Thyroid gland (tissue), 4 donors: Measurements from ENCODE around the gene PPM1E. TPM values are rescaled to one million over a fixed set of nuclear protein-coding genes. Genes with fewer than 3 reads are reported as not detected.

Experiments used
- DNase-seq, 2 donors: peaks; one replicate each; pipeline ENCODE4 v3.0.0-alpha.2; 2019
- H3K27ac ChIP-seq, 3 donors: fragments of 200-600 bp; sonication (generic); 1 replicate in 2 of 3; 2 replicates in 1 of 3; pipeline ENCODE4 v1.5.1; 2016 to 2019; ENCODE audit warnings: mild to moderate bottlenecking in 1 of 3, moderate library complexity in 1 of 3
- H3K27me3 ChIP-seq: fragments of 200-600 bp; sonication (generic); one replicate; pipeline ENCODE4 v1.5.1; 2019
- H3K36me3 ChIP-seq, 2 donors: fragments of 200-600 bp; sonication (generic); one replicate each; pipeline ENCODE4 v1.5.1; 2016 to 2019
- H3K4me1 ChIP-seq, 2 donors: fragments of 200-600 bp; sonication (generic); one replicate each; pipeline ENCODE4 v1.5.1; 2017 to 2019
- H3K4me3 ChIP-seq, 3 donors: fragments of 200-600 bp; sonication (generic); replicated peaks in 1 of 3; 1 replicate in 2 of 3; 2 replicates in 1 of 3; pipeline ENCODE4 v1.5.1; 2016; ENCODE audit warnings: mild to moderate bottlenecking in 1 of 3
- H3K9me3 ChIP-seq: fragments of 200-600 bp; sonication (generic); one replicate; pipeline ENCODE4 v1.5.1; 2017
- CTCF ChIP-seq, 6 experiments: fragments of 200-600 bp in 3 of 6; fragments of 450-650 bp in 3 of 6; sonication (generic) in 3 of 6; IDR thresholded peaks; one replicate each; pipeline ENCODE4 v1.5.1; 2016 to 2019; ENCODE audit warnings: antibody characterized with exemption in 6 of 6, mild to moderate bottlenecking in 2 of 6, inconsistent platforms in 1 of 6, moderate library complexity in 1 of 6
- POLR2A ChIP-seq, 2 donors: fragments of 450-650 bp; IDR thresholded peaks; one replicate each; pipeline ENCODE4 v1.6.1; 2017; ENCODE audit warnings: antibody characterized with exemption in 2 of 2, mild to moderate bottlenecking in 2 of 2, moderate library complexity in 1 of 2
- WGBS, 2 donors: methylation state at CpG; one replicate each; pipeline ENCODE4 v1.1.5; 2017; 5-methylcytosine and 5-hydroxymethylcytosine counted together
- intact Hi-C: fragments of 100-400 bp; cut with DNase I; formaldehyde crosslinking; loops from one replicate; pipeline ENCODE4 v1.15.1; 2023
- total RNA-seq, 4 donors: library from RNA; depleted of rRNA; stranded (reverse); fragments of >200 nt; gene quantifications; one replicate each; pipeline ENCODE4 v1.2.3, GENCODE V29; 2016

The PPM1E gene
- total RNA-seq, 4 donors from 2014 or later: 0.11 to 0.13 (median 0.13) TPM; not detected in 1

DNA sequence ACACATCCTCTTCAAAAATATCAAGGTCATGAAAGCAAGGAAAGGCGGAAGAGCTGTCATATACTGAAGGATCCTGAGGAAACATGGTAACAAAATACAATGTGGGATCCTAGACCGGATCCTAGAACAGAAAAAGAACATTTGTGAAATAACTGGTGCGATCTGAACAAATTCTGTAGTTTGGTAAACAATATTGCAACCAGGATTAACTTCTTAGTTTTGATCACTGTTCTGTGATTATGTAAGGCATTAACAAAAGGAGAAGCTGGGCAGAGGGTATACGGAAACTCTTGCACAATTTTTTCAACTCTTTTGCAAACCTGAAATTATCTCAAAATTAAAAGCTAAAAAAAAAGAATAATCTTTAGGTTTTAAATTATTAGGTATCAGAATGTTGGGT, 241.3 kb downstream of the PPM1E start:
- H3K9me3 ChIP-seq: no peaks in the 10 kb centered on the region
- no peak for TF ChIP-seq CTCF (IDR thresholded peaks at IDR 0.05)
- no peak for TF ChIP-seq POLR2A (IDR thresholded peaks at IDR 0.05)
- no peak for DNase-seq
- no peak overlapping the region for H3K4me3 ChIP-seq
- no peaks in the 10 kb centered on the region for H3K27me3 ChIP-seq
- intact Hi-C loops: no loop called here
- no peak overlapping the region for H3K27ac ChIP-seq
- H3K36me3 ChIP-seq: no peaks in the 10 kb centered on the region
- 88 to 92% methylated on average over 4 of the region's 4 CpGs for WGBS, 2 donors
- peaks cover 0 to under 1% of the 10 kb centered on the region in 2 donors for H3K4me1 ChIP-seq

- peaks cover 3 to 7% of the 10 kb centered on the region in 2 donors for H3K4me1 ChIP-seq
- H3K27me3 ChIP-seq: no peaks in the 10 kb centered on the region
- H3K27ac ChIP-seq: no peak overlapping the region
- no peaks in the 10 kb centered on the region for H3K9me3 ChIP-seq
- intact Hi-C loops: no loop called here
- H3K4me3 ChIP-seq: no peak overlapping the region
- WGBS, 2 donors: 87 to 92% methylated on average over 7 of the region's 7 CpGs
- DNase-seq: no peak
- H3K36me3 ChIP-seq: no peaks in the 10 kb centered on the region
- TF ChIP-seq CTCF (IDR thresholded peaks at IDR 0.05): no peak
- no peak for TF ChIP-seq POLR2A (IDR thresholded peaks at IDR 0.05)
These were observed 242.3 kb downstream of the PPM1E start for GRCh38 chr17:58997756-58998553.

GRCh38 chr17:58998871-58999270, 243.2 kb downstream of the PPM1E start:
- DNase-seq: no peak
- no peaks in the 10 kb centered on the region for H3K27me3 ChIP-seq
- peaks cover 3 to 7% of the 10 kb centered on the region in 2 donors for H3K4me1 ChIP-seq
- H3K9me3 ChIP-seq: no peaks in the 10 kb centered on the region
- H3K4me3 ChIP-seq: no peak overlapping the region
- WGBS, 2 donors: 95 to 96% methylated on average over 4 of the region's 4 CpGs
- H3K36me3 ChIP-seq: no peaks in the 10 kb centered on the region
- TF ChIP-seq CTCF (IDR thresholded peaks at IDR 0.05) (no peak), POLR2A (IDR thresholded peaks at IDR 0.05) (no peak)
- intact Hi-C loops: no loop called here
- H3K27ac ChIP-seq: no peak overlapping the region

GRCh38 chr17:58999500-58999899, 243.8 kb downstream of the PPM1E start:
- Histone ChIP-seq H3K9me3 (no peaks in the 10 kb centered on the region), H3K27me3 (no peaks in the 10 kb centered on the region), H3K4me1 (peaks cover 3 to 7% of the 10 kb centered on the region in 2 donors), H3K4me3 (no peak overlapping the region), H3K36me3 (no peaks in the 10 kb centered on the region), H3K27ac (no peak overlapping the region)
- no peak for DNase-seq
- WGBS, 2 donors: 96 to 97% methylated on average over 1 of the region's 1 CpG
- intact Hi-C loops: no loop called here
- TF ChIP-seq POLR2A (IDR thresholded peaks at IDR 0.05): no peak

DNA sequence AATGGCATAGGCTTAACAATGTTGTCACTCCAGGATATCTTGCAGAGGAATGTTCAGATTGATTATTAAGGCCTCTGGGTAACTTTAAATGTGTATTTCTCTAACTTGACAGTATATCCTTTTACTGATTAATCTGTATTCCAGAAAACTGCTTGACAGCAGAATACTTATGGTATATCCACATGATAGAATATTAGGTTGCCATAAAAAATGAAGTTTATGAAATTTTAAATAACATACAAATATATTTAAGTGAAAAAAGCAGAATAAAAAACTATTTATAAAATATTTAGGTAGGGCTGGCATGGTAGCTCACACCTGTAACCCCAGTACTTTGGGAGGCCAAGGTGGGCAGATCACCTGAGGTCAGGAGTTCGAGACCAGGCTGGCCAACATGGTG, 244.4 kb downstream of the PPM1E start:
- no peak for DNase-seq
- WGBS, 2 donors: 97 to 100% methylated on average over 1 of the region's 1 CpG
- H3K9me3 ChIP-seq: no peaks in the 10 kb centered on the region

More for the DNA sequence above, 244.4 kb downstream of the PPM1E start:
- intact Hi-C loops: loop anchor here (5.0 kb wide), 2 partner anchors 288 to 488 kb away; partner anchors contain the start of gene MTMR4
- TF ChIP-seq CTCF (IDR thresholded peaks at IDR 0.05): no peak
- no peak for TF ChIP-seq POLR2A (IDR thresholded peaks at IDR 0.05)
- H3K4me1 ChIP-seq: peaks cover 3 to 7% of the 10 kb centered on the region in 2 donors
- H3K27ac ChIP-seq: no peak overlapping the region
- no peaks in the 10 kb centered on the region for H3K36me3 ChIP-seq
- H3K27me3 ChIP-seq: no peaks in the 10 kb centered on the region
- H3K4me3 ChIP-seq: no peak overlapping the region
